Upper lobe of left lung (tissue), 6 donors: ENCODE data around the gene SMC6. TPM values are rescaled to one million over a fixed set of nuclear protein-coding genes. Genes with fewer than 3 reads are reported as not detected.

Experiments used
- ATAC-seq, 2 donors: fragments of 200-7000 bp; cut with Tn5 transposase; one replicate each; pipeline ENCODE4 v1.9.1; 2022; ENCODE audit warnings: mild to moderate bottlenecking in 2 of 2, moderate library complexity in 2 of 2; ENCODE audit not compliant: low FRiP score in 2 of 2
- DNase-seq, 2 donors: peaks; one replicate each; pipeline ENCODE4 v3.0.0-alpha.2; 2019 to 2020
- H3K27ac ChIP-seq, 4 donors: fragments of 200-600 bp; sonication (generic); one replicate each; pipeline ENCODE4 v1.5.1; 2016 to 2019
- H3K27me3 ChIP-seq, 4 donors: fragments of 200-600 bp; sonication (generic); one replicate each; pipeline ENCODE4 v1.5.1; 2017 to 2019
- H3K36me3 ChIP-seq, 4 donors: fragments of 200-600 bp; sonication (generic); one replicate each; pipeline ENCODE4 v1.5.1; 2016 to 2019
- H3K4me1 ChIP-seq, 4 donors: fragments of 200-600 bp; sonication (generic); one replicate each; pipeline ENCODE4 v1.5.1; 2018 to 2019
- H3K4me3 ChIP-seq, 4 donors: fragments of 200-600 bp; sonication (generic); one replicate each; pipeline ENCODE4 v1.5.1; 2017 to 2019; ENCODE audit warnings: mild to moderate bottlenecking in 2 of 4, moderate library complexity in 1 of 4
- H3K9me3 ChIP-seq, 4 donors: fragments of 200-600 bp; sonication (generic); one replicate each; pipeline ENCODE4 v1.5.1; 2018 to 2019
- CTCF ChIP-seq, 6 experiments: fragments of 450-650 bp in 4 of 6; fragments of 200-600 bp in 2 of 6; sonication (generic) in 2 of 6; IDR thresholded peaks; one replicate each; pipeline ENCODE4 v1.5.1; 2016 to 2019; ENCODE audit warnings: antibody characterized with exemption in 6 of 6
- EP300 ChIP-seq, 4 donors: sonication (generic); formaldehyde crosslinking; IDR thresholded peaks; one replicate each; pipeline ENCODE4 v1.5.1; 2017; ENCODE audit warnings: antibody characterized with exemption in 4 of 4, control low read depth in 2 of 4
- POLR2A ChIP-seq, 4 donors: fragments of 450-650 bp; IDR thresholded peaks; one replicate each; pipeline ENCODE4 v1.5.1; 2016 to 2017; ENCODE audit warnings: antibody characterized with exemption in 4 of 4, mild to moderate bottlenecking in 2 of 4
- POLR2AphosphoS5 ChIP-seq, 2 donors: sonication (generic); formaldehyde crosslinking; IDR thresholded peaks; one replicate each; pipeline ENCODE4 v1.5.1; 2017; ENCODE audit warnings: antibody characterized with exemption in 2 of 2
- WGBS, 2 donors: methylation state at CpG; one replicate each; pipeline ENCODE4 v1.1.5; 2017 to 2018; 5-methylcytosine and 5-hydroxymethylcytosine counted together
- total RNA-seq, 6 donors: library from RNA; depleted of rRNA in 4 of 6; stranded (reverse); fragments of >200 nt in 4 of 6; gene quantifications; one replicate each; pipeline versions ENCODE4 v1.1.0 to v1.2.1, GENCODE V29; 2016 to 2021
- donor health status: DM: no; HTN: no; CAD: no; lungs with moderate emphysema.
- donor health status: DM: no; HTN: yes; CAD: no; lungs with severe emphysema.

Gene SMC6
- total RNA-seq, 6 donors from 2014 or later: 5.8 to 30.8 (median 13.6) TPM

- H3K36me3 ChIP-seq: peaks cover 11 to 69% (median 24%) of the 10 kb centered on the region in 4 donors
- ATAC-seq: no peak
- 97% methylated on average over 7 of the region's 7 CpGs for WGBS, 2 donors
- H3K27me3 ChIP-seq: no peaks in the 10 kb centered on the region
- TF ChIP-seq CTCF (IDR thresholded peaks at IDR 0.05) (no peak), POLR2A (IDR thresholded peaks at IDR 0.05) (no peak), EP300 (IDR thresholded peaks at IDR 0.05) (no peak), POLR2AphosphoS5 (IDR thresholded peaks at IDR 0.05) (no peak)
- DNase-seq: no peak
- no peak overlapping the region for H3K27ac ChIP-seq
- no peaks in the 10 kb centered on the region for H3K4me1 ChIP-seq
- no peaks in the 10 kb centered on the region for H3K9me3 ChIP-seq
- no peak overlapping the region for H3K4me3 ChIP-seq
Measured at GRCh38 chr2:17690776-17691175, 62.8 kb downstream of the SMC6 start.

- whole genome bisulfite sequencing, 2 donors: 89 to 93% methylated on average over 6 of the region's 6 CpGs
- Histone ChIP-seq H3K36me3 (peaks cover 6 to 59% (median 19%) of the 10 kb centered on the region in 4 donors), H3K27ac (no peak overlapping the region), H3K27me3 (no peaks in the 10 kb centered on the region), H3K4me3 (no peak overlapping the region), H3K4me1 (no peaks in the 10 kb centered on the region), H3K9me3 (no peaks in the 10 kb centered on the region)
- TF ChIP-seq CTCF (IDR thresholded peaks at IDR 0.05): no peak
- no peak for TF ChIP-seq POLR2AphosphoS5 (IDR thresholded peaks at IDR 0.05)
- no peak for TF ChIP-seq EP300 (IDR thresholded peaks at IDR 0.05)
- ATAC-seq: no peak
- DNase-seq: no peak
Measured at GRCh38 chr2:17689010-17689409, 64.6 kb downstream of the SMC6 start.

- TF ChIP-seq EP300 (IDR thresholded peaks at IDR 0.05): no peak
- no peak for TF ChIP-seq CTCF (IDR thresholded peaks at IDR 0.05)
- no peak for TF ChIP-seq POLR2AphosphoS5 (IDR thresholded peaks at IDR 0.05)
- no peak for TF ChIP-seq POLR2A (IDR thresholded peaks at IDR 0.05)
- DNase-seq: no peak
- 77 to 89% methylated on average over 1 of the region's 1 CpG for WGBS, 2 donors
- Histone ChIP-seq H3K36me3 (peaks cover 2 to 59% (median 18%) of the 10 kb centered on the region in 4 donors), H3K27ac (no peak overlapping the region), H3K4me3 (no peak overlapping the region), H3K4me1 (no peaks in the 10 kb centered on the region), H3K27me3 (no peaks in the 10 kb centered on the region), H3K9me3 (no peaks in the 10 kb centered on the region)
- no peak for ATAC-seq
Measured at GRCh38 chr2:17688600-17688999, 65.0 kb downstream of the SMC6 start.

- Histone ChIP-seq H3K36me3 (peaks cover 0 to 54% (median 12%) of the 10 kb centered on the region in 4 donors), H3K27me3 (no peaks in the 10 kb centered on the region), H3K9me3 (no peaks in the 10 kb centered on the region), H3K4me3 (no peak overlapping the region), H3K4me1 (no peaks in the 10 kb centered on the region), H3K27ac (no peak overlapping the region)
- TF ChIP-seq EP300 (IDR thresholded peaks at IDR 0.05): no peak
- no peak for TF ChIP-seq POLR2AphosphoS5 (IDR thresholded peaks at IDR 0.05)
- no peak for TF ChIP-seq POLR2A (IDR thresholded peaks at IDR 0.05)
- no peak for TF ChIP-seq CTCF (IDR thresholded peaks at IDR 0.05)
- DNase-seq (no peak), ATAC-seq (no peak)
- 87 to 93% methylated on average over 2 of the region's 2 CpGs for WGBS, 2 donors
Measured at GRCh38 chr2:17683981-17684380, 69.6 kb downstream of the SMC6 start.

- Histone ChIP-seq H3K4me3 (no peak overlapping the region), H3K36me3 (peaks cover 0 to 52% (median 11%) of the 10 kb centered on the region in 4 donors), H3K4me1 (no peaks in the 10 kb centered on the region), H3K27ac (no peak overlapping the region), H3K27me3 (no peaks in the 10 kb centered on the region), H3K9me3 (no peaks in the 10 kb centered on the region)
- TF ChIP-seq CTCF (IDR thresholded peaks at IDR 0.05) (no peak), EP300 (IDR thresholded peaks at IDR 0.05) (no peak), POLR2AphosphoS5 (IDR thresholded peaks at IDR 0.05) (no peak), POLR2A (IDR thresholded peaks at IDR 0.05) (no peak)
- 91 to 94% methylated on average over 6 of the region's 6 CpGs for WGBS, 2 donors
- ATAC-seq (no peak), DNase-seq (no peak)
Measured at GRCh38 chr2:17682098-17682857, 71.3 kb downstream of the SMC6 start.
